Dermis blood vessel endothelial cell (primary cell): Measurements from ENCODE around the gene PCDHGA5. TPM values are rescaled to one million over a fixed set of nuclear protein-coding genes. Genes with fewer than 3 reads are reported as not detected.
"Not testable (repeated sequence)": the region's sequence is repeated elsewhere in the genome, so short reads cannot be mapped to it uniquely, and the experiment has no call there.

Source experiments
- DNase-seq: peaks from one replicate; pipeline ENCODE4 v3.0.0; 2010
- total RNA-seq: library from RNA; depleted of rRNA; stranded (reverse); fragments of >200 nt; gene quantifications from 2 replicates; pipeline ENCODE4 v1.2.3, GENCODE V29; 2014

Gene PCDHGA5
- total RNA-seq: 0.74 and 0.85 TPM in 2 replicates

DNA sequence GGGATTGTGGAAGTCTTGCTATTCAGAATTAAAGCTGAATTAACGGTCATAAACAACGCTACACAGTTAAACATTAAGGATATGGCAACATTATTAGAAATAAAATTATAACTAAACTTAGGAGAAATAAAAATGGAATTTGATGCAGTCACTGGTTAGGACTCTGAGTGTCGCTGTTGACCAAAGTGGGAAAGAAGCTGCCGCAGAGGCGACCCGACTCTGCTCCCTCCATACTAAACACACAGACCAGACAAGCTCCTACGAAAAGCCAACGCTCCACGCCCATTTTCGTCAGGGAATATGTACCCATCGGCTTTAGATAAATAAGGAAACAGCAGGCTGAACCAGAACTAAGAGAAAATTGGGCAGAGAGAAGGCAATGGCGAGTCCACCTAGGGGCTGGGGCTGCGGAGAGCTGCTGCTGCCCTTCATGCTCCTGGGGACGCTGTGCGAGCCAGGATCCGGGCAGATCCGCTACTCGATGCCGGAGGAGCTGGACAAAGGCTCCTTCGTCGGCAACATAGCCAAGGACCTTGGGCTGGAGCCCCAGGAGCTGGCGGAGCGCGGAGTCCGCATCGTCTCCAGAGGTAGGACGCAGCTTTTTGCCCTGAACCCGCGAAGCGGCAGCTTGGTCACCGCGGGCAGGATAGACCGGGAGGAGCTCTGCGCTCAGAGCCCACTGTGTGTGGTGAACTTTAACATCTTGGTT lies at the start of gene PCDHGA5:
PCDHGA5 (plus strand) TSS at position 211 of the 709 bp plus-strand sequence; CDS start at position 380, 169 bp downstream.
- DNase-seq: peak; percentile 32

DNA sequence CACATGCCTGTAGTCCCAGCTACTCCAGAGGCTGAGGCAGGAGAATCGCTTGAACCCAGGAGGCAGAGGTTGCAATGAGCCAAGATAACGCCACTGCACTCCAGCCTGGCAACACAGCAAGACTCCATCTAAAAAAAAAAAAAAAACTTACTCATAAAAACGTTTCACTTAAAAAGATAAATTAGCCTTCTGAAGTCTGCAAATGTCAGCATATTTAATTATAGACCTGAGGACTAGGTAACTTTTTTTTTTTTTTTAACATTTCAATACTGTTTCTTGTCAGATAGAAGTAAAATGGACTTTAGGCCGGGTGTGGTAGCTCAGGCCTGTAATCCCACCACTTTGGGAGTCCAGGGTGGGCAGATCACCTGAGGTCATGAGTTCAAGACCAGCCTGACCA lies 47.0 kb upstream of the PCDHGA5 start:
- DNase-seq: not testable (repeated sequence)

DNA sequence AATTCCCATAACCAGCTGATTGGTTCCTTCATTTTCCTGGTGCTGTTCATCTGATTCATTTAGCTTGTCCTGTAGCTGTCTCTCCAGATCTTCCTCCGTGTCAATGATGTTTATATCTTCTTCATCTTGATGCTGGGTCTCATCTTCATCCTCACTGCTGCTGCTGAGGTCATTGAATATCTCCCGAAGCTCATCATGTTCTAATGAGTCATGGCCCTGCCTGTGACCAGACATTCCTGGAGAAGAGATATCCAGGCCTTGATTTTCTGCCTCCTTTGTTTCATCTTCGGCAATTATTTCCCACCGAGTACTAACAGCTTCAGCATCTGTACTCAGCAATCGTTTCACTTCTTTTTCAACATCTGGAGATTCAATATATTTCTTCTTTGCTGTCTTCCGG lies 44.8 kb upstream of the PCDHGA5 start:
- no peak for DNase-seq

DNA sequence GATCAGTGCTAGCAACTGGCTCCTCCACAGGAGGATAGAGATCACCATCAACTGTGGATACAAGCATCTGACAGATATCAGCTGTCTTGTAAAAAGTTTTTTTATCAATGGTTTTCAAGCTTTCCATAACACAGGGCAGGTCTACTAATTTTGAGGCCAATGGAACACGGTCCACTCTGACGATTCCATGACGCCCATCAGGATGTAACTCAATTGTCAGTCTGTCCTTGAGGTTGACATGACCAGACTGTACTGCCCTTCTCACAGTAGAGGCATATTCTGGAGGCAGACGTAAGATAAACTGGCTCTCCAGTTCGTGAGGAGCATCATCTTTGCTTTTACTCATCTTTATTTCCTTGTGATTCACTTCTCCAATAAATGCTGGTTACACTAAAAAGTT lies 44.3 kb upstream of the PCDHGA5 start:
- DNase-seq: no peak

DNA sequence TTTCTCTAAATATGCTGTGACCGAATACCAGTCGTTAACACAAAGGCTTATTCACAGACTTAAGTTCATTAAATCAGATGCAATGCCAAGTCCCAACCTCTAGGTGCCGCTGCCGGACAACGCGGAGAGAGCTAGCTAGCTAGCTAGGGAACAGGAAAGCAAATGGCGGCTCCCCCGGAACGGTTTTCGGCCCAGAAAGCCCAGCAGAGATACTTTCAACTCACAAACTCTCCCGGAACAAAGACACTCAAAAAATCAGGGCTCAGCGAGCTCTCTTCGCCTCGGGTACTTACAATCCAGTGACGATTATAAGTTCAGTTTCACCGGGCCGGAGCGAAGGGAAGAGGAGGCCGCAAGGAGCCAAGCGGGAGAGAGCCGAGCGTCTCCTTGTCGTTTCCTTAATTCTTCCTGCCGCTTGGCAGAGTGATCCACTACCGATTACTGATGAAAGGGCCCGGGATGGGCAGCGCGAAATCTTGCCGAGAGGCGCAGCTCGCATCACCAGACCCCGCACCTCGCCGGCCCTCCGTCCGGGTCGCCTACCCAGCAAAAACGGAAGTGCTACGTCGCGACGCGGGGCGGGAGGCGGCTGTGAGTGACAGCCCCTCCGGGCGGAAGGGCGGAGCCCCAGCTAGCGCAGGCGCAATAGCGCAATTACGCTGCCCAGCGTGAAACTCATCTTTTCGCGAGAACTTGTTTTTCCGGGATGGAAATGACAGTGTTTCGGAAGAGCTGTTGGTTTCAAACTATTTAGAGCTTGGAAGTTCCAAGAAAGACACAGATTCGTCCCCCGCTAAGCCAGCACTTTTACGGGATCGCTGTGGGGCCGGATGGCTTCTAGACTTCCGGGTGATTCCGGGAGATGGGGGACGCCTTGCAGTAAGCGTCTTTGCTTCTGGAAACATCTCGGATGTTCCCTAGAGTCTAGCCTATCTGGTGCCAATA lies 43.5 kb upstream of the PCDHGA5 start, which contains the start of gene TAF7:
TAF7 (minus strand) TSS at position 560 of the 945 bp plus-strand sequence. CDS start 740 bp downstream, outside the sequence.
- peak; percentile 98 for DNase-seq

DNA sequence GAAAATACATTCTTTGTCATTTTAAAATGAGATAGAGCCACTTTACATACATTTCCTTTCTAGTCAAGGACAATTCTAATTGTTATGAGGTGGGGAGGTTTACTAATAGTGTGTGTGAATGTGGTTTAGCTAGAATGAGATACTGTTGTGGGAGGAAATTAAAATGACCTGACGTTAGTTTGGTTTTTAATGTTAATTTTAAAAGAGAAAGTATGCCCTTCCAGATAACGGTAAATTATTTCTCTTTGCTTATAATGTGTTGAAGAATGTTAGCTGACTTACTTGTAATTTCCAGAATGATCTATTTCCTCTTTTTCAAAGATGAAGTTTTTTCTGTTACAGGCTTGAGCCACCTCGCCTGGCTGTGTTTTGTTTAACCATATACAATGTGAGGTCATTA lies 41.7 kb upstream of the PCDHGA5 start:
- DNase-seq: no peak

DNA sequence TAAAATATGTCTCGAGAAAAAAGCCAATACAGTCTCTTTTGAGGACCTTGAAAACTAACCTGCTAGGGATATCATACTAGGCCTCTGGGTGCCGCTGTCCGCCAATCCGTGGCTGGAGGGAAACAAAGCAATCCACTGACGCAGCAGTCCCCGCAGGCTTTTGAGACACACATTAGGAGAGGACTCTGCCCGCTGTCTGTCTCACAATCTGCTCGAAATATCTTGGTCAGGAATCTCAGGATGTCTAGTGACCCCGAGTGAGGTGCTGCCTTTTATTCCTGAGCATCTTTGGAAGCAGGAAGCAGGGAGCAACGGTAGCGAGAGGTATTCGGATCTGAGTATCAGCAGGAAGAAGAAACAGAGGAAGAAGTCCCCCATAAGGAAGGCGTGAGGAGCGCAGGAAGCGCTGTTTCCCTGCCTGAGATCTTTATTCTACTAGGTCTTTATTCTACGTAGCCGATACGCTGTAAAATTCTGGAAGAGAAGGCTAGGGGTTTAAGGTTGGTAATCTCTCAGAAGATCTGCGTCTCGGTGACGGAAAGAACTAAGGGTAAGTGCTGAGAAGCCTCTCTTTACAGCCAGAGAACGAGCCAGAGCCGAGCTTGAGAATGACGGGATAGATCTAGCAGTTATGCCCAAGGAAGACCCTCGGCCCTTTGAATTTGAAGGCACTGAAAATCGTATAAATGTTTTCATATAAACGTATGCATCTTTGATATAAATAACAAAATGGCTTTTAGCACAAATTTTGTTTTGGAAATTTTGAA lies 37.7 kb upstream of the PCDHGA5 start:
- DNase-seq: peak; percentile 86

DNA sequence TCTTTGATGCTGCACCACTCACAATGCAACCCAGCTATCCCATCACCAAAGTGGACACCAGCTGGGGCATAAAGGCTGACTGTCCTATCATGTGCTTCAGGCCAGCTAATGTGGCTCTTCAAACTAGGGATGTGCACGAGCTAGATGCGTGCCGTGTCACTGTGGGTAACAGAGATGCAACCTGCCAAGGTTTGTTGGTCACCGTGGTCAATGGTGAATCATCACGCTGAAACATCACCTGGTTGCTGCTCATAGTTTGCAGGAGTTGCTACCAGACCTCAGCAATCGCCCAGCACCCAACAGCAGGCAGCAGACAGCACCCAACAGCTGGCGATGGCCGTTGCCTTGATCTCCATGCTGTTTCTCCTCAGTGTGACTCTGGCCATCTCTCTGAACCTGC lies 35.7 kb upstream of the PCDHGA5 start:
- no peak for DNase-seq

DNA sequence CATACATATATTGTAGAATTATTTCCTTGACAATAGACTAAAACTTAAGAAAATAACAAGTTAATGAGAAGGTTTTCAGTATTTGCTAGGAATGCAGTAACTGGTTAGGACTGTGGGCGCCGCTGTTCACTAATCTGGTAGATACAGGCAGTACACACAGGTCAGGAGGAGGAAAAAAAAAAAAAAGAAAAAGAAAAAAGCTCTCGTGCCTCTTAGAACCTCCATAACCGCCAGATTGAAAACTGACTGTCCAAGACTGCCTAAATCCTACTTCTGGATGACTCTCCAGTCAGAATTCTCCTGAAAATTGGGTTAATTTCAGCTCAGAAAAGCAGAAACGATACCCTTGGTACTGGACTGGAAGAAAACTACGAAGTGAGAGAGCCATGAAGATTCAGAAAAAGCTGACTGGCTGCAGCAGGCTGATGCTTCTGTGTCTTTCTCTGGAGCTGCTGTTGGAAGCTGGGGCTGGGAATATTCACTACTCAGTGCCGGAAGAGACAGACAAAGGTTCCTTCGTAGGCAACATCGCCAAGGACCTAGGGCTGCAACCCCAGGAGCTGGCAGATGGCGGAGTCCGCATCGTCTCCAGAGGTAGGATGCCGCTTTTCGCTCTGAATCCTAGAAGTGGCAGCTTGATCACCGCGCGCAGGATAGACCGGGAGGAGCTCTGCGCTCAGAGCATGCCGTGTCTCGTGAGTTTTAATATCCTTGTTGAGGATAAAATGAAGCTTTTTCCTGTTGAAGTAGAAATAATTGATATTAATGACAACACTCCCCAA lies 33.5 kb upstream of the PCDHGA5 start, which contains the start of gene PCDHGA1:
PCDHGA1 (plus strand) TSS at position 216 of the 782 bp plus-strand sequence.
- peak; percentile 75 for DNase-seq

DNA sequence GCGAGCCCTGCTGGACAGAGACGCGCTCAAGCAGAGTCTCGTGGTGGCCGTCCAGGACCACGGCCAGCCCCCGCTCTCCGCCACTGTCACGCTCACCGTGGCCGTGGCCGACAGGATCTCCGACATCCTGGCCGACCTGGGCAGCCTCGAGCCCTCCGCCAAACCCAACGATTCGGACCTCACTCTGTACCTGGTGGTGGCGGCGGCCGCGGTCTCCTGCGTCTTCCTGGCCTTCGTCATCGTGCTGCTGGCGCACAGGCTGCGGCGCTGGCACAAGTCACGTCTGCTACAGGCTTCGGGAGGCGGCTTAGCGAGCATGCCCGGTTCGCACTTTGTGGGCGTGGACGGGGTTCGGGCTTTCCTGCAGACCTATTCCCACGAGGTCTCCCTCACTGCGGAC lies 31.4 kb upstream of the PCDHGA5 start:
- not testable (repeated sequence) for DNase-seq

DNA sequence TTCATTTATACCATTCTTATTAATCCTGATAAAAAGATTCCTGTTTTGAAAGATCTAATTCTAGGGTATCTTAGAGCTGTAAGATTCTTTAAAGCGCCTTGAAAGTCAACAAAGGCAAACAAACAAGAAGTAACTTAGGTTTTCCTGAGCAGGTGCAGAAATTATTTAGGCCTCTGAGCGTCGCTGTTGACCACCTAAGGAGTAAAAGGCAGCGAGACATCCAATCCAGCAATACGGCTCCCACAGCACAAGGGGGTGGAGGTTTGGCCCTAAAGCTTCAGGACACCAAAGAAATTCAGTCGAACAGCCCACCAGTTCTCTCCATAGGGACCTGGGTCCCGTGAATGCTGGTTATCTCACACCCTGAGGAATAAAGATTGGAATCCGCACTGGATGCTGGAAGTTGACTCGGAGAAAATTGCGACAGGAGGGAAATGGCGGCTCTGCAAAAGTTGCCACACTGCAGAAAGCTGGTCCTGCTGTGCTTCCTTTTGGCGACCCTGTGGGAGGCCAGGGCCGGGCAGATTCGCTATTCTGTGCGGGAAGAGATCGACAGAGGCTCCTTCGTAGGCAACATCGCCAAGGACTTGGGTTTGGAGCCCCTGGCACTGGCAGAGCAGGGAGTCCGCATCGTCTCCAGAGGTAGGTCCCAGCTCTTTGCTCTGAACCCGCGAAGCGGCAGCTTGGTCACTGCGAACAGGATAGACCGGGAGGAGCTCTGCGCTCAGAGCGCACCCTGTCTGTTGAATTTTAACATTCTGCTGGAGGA lies 25.2 kb upstream of the PCDHGA5 start, which contains the start of gene PCDHGA2:
PCDHGA2 (plus strand) TSS at position 223 of the 769 bp plus-strand sequence.
- peak; percentile 72 for DNase-seq

DNA sequence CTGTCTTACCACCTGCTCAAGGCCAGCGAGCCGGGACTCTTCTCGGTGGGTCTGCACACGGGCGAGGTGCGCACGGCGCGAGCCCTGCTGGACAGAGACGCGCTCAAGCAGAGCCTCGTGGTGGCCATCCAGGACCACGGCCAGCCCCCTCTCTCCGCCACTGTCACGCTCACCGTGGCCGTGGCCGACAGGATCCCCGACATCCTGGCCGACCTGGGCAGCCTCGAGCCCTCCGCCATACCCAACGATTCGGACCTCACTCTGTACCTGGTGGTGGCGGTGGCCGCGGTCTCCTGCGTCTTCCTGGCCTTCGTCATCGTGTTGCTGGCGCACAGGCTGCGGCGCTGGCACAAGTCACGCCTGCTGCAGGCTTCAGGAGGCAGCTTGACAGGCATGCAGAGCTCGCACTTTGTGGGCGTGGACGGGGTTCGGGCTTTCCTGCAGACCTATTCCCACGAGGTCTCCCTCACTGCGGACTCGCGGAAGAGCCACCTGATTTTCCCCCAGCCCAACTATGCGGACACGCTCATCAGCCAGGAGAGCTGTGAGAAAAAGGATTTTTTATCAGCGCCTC lies 23.1 kb upstream of the PCDHGA5 start:
- not testable (repeated sequence) for DNase-seq

DNA sequence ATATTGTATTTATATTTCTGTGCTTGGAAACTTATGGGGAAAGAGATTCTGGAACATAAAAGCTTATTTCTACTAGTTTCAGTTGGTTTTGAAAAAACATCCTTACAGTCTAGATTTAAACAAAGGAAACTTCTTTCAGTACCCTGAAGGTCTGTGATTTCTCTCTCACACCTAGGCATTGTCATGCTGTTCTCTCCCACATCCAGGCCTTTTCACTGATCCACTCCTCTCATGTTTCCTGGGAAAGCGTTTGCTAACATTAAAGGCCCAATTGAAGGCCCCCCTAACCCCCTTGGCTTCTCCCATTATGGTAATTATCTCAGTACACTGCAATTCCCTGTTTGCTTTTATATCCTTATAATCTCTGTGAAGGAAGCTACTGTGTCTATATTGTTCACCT lies 21.2 kb upstream of the PCDHGA5 start:
- no peak for DNase-seq

DNA sequence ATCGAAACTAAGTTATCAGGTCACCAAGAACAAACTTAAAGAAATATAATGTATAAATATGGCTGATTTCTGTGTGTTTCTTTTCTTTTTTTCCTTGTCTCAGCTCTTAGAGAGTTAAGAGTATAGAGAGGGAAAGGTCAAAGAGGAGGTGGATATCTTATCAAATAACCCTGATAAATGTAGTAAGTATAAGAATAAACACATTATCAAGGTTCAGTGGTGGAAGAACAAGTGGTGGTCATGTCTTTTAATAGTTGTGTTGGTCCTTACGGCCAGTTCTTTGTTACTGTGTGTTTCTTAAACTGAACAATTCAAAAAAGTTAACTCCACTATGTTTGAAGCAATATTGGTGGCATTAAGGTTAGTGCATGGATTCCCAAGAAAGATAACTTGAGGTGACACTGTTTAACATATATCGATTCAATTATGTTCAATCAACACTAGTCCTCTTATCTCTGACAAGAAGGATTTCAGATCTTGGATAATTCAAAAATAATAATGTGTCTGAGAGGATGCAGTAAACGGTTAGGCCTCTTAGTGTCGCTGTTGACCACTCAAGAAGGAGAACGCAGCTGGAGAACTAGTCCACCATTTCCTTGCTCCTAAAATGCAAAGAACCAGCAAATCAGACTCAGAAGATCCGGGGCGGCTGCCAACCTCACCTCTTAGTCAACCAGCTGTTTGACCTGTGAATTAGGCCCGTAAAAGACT lies 20.6 kb upstream of the PCDHGA5 start, which contains the start of gene PCDHGA3:
PCDHGA3 (plus strand) TSS at position 588 of the 711 bp plus-strand sequence. CDS start 205 bp downstream, outside the sequence.
- peak; percentile 78 for DNase-seq

DNA sequence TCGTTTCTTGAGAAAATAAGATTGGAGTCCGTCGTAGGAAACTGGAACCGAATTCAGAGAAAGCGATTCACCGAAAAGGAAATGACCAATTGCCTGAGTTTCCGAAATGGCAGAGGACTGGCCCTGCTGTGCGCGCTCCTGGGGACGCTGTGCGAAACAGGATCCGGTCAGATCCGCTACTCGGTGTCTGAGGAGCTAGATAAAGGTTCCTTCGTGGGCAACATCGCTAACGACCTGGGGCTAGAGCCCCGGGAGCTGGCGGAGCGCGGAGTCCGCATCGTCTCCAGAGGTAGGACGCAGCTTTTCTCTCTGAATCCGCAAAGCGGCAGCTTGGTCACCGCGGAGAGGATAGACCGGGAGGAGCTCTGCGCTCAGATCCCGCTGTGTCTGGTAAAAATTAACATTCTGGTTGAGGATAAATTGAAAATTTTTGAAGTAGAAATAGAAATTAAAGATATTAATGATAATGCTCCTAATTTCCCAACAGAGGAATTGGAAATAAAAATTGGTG lies 20.0 kb upstream of the PCDHGA5 start:
- no peak for DNase-seq

DNA sequence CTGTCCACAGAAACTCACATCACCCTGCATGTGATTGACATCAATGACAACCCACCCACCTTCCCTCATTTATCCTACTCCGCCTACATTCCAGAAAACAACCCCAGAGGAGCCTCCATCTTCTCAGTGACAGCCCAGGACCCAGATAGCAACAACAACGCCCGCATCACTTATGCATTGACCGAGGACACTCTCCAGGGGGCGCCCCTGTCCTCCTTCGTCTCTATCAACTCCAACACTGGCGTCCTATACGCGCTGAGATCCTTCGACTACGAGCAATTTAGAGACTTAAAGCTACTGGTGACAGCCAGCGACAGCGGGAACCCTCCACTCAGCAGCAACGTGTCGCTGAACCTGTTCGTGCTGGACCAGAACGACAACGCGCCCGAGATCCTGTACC lies 18.6 kb upstream of the PCDHGA5 start:
- DNase-seq: no peak

DNA sequence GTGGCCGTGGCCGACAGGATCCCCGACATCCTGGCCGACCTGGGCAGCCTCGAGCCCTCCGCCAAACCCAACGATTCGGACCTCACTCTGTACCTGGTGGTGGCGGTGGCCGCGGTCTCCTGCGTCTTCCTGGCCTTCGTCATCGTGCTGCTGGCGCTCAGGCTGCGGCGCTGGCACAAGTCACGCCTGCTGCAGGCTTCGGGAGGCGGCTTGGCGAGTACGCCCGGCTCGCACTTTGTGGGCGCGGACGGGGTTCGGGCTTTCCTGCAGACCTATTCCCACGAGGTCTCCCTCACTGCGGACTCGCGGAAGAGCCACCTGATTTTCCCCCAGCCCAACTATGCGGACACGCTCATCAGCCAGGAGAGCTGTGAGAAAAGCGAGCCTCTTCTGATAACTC lies 17.9 kb upstream of the PCDHGA5 start:
- DNase-seq: not testable (repeated sequence)

DNA sequence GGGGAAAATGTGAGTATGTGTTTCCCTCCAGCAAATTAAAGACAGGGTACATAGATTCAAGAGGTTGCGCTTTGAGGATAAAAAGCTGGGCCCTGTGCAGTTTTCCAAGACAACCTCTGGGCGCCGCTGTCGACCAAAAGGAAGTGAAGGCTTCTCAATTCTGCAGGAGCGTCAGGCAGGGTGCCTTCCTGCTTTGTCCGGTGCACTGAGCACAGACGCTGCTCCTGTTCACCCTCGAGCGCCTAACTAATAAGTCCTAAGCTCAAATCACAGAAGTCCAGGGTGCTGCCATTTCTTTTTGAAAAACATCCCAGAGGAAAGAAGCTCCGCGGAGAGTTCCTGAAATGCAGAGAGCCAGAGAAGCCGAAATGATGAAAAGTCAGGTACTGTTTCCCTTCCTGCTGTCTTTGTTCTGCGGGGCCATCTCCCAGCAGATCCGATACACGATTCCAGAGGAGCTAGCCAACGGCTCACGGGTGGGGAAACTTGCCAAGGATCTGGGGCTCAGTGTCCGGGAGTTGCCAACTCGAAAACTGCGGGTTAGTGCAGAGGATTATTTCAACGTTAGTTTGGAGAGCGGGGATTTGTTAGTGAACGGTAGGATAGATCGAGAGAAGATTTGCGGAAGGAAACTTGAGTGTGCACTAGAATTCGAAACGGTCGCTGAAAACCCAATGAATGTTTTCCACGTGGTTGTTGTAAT lies 13.9 kb upstream of the PCDHGA5 start, which contains the start of gene PCDHGB1:
PCDHGB1 (plus strand) TSS at position 183 of the 703 bp plus-strand sequence; CDS start at position 345, 162 bp downstream.
- peak; percentile 62 for DNase-seq

DNA sequence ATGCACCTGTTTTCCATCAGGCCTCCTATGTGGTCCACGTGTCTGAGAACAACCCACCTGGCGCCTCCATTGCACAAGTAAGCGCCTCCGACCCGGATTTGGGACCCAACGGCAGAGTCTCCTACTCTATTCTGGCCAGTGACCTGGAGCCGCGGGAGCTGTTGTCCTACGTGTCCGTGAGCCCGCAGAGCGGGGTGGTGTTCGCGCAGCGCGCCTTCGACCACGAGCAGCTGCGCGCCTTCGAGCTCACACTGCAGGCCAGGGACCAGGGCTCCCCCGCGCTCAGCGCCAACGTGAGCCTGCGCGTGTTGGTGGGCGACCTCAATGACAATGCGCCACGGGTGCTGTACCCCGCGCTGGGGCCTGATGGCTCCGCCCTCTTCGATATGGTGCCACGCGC lies 12.4 kb upstream of the PCDHGA5 start:
- DNase-seq: no peak
